Esophagus mucosa (tissue), 1 donor: ENCODE measurements around the gene DNAH14. TPM values are rescaled to one million over a fixed set of nuclear protein-coding genes. Genes with fewer than 3 reads are reported as not detected.
"Not testable (repeated sequence)": the region's sequence is repeated elsewhere in the genome, so short reads cannot be mapped to it uniquely, and the experiment has no call there.

Source experiments
- ATAC-seq: fragments of 200-7000 bp; cut with Tn5 transposase; one replicate; pipeline ENCODE4 v1.9.1; 2020
- total RNA-seq: library from RNA; stranded (reverse); gene quantifications from one replicate; pipeline ENCODE4 v1.2.4, GENCODE V29; 2023
- donor health status: DM: yes; HTN: yes; CAD: no.

DNAH14 gene
- total RNA-seq, 1 donor from 2014 or later, result 5.9 TPM

- ATAC-seq, result peak; percentile 90
Observed at GRCh38 chr1:224922404-224923164, 6.9 kb upstream of the DNAH14 start.

- ATAC-seq, result no peak
Observed at GRCh38 chr1:224923726-224924125, 5.7 kb upstream of the DNAH14 start.

GRCh38 chr1:224927631-224928030 is 1.8 kb upstream of the DNAH14 start:
- not testable (repeated sequence) for ATAC-seq

GRCh38 chr1:224928906-224929305 is 569 bp upstream of the DNAH14 start:
- no peak for ATAC-seq

- ATAC-seq, result no peak
Observed at GRCh38 chr1:224931605-224932004, 2.1 kb downstream of the DNAH14 start.

- no peak for ATAC-seq
Observed at GRCh38 chr1:224932607-224933249, 3.3 kb downstream of the DNAH14 start.

GRCh38 chr1:224933584-224933983 is 4.1 kb downstream of the DNAH14 start:
- ATAC-seq, result no peak

- no peak for ATAC-seq
Observed at GRCh38 chr1:224938652-224939051, 9.2 kb downstream of the DNAH14 start.

GRCh38 chr1:224939844-224940425 is 10.5 kb downstream of the DNAH14 start:
- ATAC-seq, result no peak

- not testable (repeated sequence) for ATAC-seq
Observed at GRCh38 chr1:224940735-224941134, 11.3 kb downstream of the DNAH14 start.

- ATAC-seq, result not testable (repeated sequence)
Observed at GRCh38 chr1:224945651-224946348, 16.3 kb downstream of the DNAH14 start.

- ATAC-seq, result not testable (repeated sequence)
Observed at GRCh38 chr1:224946349-224946691, 16.8 kb downstream of the DNAH14 start.

GRCh38 chr1:224957696-224958095 is 28.2 kb downstream of the DNAH14 start:
- no peak for ATAC-seq

GRCh38 chr1:224958490-224958889 is 29.0 kb downstream of the DNAH14 start:
- ATAC-seq, result no peak

GRCh38 chr1:224959115-224959514 is 29.6 kb downstream of the DNAH14 start:
- no peak for ATAC-seq

GRCh38 chr1:224959656-224960055 is 30.2 kb downstream of the DNAH14 start:
- no peak for ATAC-seq

- ATAC-seq, result no peak
Observed at GRCh38 chr1:224980181-224980580, 50.7 kb downstream of the DNAH14 start.

GRCh38 chr1:224981922-224982354 is 52.5 kb downstream of the DNAH14 start:
- not testable (repeated sequence) for ATAC-seq

- ATAC-seq, result no peak
Observed at GRCh38 chr1:224988042-224988441, 58.6 kb downstream of the DNAH14 start.

GRCh38 chr1:224989615-224990014 is 60.1 kb downstream of the DNAH14 start:
- ATAC-seq, result no peak

GRCh38 chr1:224991550-224991949 is 62.1 kb downstream of the DNAH14 start:
- not testable (repeated sequence) for ATAC-seq

GRCh38 chr1:224995602-224996001 is 66.1 kb downstream of the DNAH14 start:
- no peak for ATAC-seq

GRCh38 chr1:224996266-224996665 is 66.8 kb downstream of the DNAH14 start:
- ATAC-seq, result peak; percentile 74
